T-helper 1 cell (primary cell): ENCODE measurements around the gene KCNJ15.
"Not testable (repeated sequence)": the region's sequence is repeated elsewhere in the genome, so short reads cannot be mapped to it uniquely, and the experiment has no call there.

Experiments used
- DNase-seq, 5 donors: peaks; one replicate each; pipeline ENCODE4 v3.0.0-alpha.2; 2012 to 2020
- total RNA-seq, 4 donors: gene quantifications; one replicate each; lab custom pipeline; 2026; lab: John Stamatoyannopoulos, UW

The KCNJ15 gene
- total RNA-seq = 0 to 0.71 (median 0.34) reads per million in 4 donors

- no peak for DNase-seq
Measured at GRCh38 chr21:38256599-38257302, at the start of gene KCNJ15. TSS of gene KCNJ15 (plus strand) at chr21:38256991. CDS start at chr21:38299262, 42,271 bp downstream.

- no peak for DNase-seq
Measured at GRCh38 chr21:38208118-38208517, 48.7 kb upstream of the KCNJ15 start.

GRCh38 chr21:38211321-38211720 lies 45.5 kb upstream of the KCNJ15 start:
- no peak for DNase-seq

GRCh38 chr21:38212706-38213105 lies 44.1 kb upstream of the KCNJ15 start:
- no peak for DNase-seq

- peak in 4 of 5 donors; percentile 34 to 46 (median 37) for DNase-seq
Measured at GRCh38 chr21:38219049-38219628, 37.7 kb upstream of the KCNJ15 start.

- no peak for DNase-seq
Measured at GRCh38 chr21:38220270-38220737, 36.5 kb upstream of the KCNJ15 start.

GRCh38 chr21:38221594-38221993 lies 35.2 kb upstream of the KCNJ15 start:
- no peak for DNase-seq

GRCh38 chr21:38223893-38224540 lies 32.8 kb upstream of the KCNJ15 start:
- no peak for DNase-seq

- DNase-seq = no peak
Measured at GRCh38 chr21:38227401-38227800, 29.4 kb upstream of the KCNJ15 start.

GRCh38 chr21:38228115-38228514 lies 28.7 kb upstream of the KCNJ15 start:
- DNase-seq = no peak

- DNase-seq = no peak
Measured at GRCh38 chr21:38228537-38228936, 28.3 kb upstream of the KCNJ15 start.

GRCh38 chr21:38229260-38229877 lies 27.4 kb upstream of the KCNJ15 start:
- DNase-seq = no peak

GRCh38 chr21:38234395-38235142 lies 22.2 kb upstream of the KCNJ15 start:
- DNase-seq = no peak

GRCh38 chr21:38235251-38235650 lies 21.5 kb upstream of the KCNJ15 start:
- not testable (repeated sequence) for DNase-seq

- DNase-seq = no peak
Measured at GRCh38 chr21:38236232-38236631, 20.6 kb upstream of the KCNJ15 start.

GRCh38 chr21:38239672-38240071 lies 17.1 kb upstream of the KCNJ15 start:
- no peak for DNase-seq

GRCh38 chr21:38240129-38240528 lies 16.7 kb upstream of the KCNJ15 start:
- DNase-seq = no peak

- no peak for DNase-seq
Measured at GRCh38 chr21:38241029-38241740, 15.6 kb upstream of the KCNJ15 start.

- no peak for DNase-seq
Measured at GRCh38 chr21:38242061-38242460, 14.7 kb upstream of the KCNJ15 start.

- DNase-seq = no peak
Measured at GRCh38 chr21:38243732-38244406, 12.9 kb upstream of the KCNJ15 start.

GRCh38 chr21:38244407-38244787 lies 12.4 kb upstream of the KCNJ15 start:
- DNase-seq = no peak
